ENCODE results near the gene COL20A1.

The COL20A1 gene

DNA sequence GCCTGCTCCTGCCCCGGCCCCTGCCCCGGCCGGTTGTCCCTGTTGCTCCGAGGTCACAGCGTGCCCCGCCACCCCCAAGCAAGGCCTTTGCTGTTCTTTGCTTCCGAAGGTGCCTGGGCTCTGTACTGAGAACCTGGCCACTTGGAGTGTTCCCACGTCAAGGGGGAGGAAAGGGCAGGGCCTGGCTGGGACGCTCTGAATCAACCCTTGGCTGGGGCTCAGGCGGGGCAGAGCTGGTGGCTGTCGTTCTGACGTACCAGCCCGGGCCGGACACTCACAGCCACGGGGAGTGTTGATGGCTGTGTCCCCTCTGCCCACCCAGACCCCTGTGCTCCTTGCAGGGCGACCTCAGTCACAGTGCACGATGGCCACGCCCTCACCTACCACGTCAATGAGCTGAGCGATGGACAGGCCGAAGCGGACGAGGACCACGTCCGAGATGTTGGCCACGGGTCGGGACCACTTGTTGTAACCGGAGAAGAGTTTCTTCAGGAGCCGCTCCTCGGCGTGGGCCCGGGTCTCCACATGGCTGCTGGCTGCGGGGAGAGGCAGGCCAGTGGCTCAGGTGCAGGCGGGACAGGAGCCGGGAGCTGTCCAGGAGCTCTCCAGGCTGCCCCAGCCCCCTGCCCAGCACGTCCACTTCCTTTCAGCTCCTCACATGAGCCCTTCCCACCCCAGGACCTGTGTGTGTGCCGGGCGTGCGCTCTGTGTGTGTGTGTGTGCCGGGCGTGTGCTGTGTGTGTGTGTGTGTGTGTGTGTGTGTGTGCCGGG, 66.4 kb downstream of the COL20A1 start:
- Histone ChIP-seq H3K36me3 (ENCODE audit: control insufficient read depth, insufficient read depth, low read length) (no peaks in the 10 kb centered on the region), H3K27me3 (ENCODE audit: control insufficient read depth, insufficient read depth, low read length) (peaks cover 2% of the 10 kb centered on the region), H3K4me3 (ENCODE audit: low read depth, low read length) (no peak overlapping the region), H3K9ac (ENCODE audit: low read depth, low read length) (no peak overlapping the region), H3K9me3 (ENCODE audit: control insufficient read depth, insufficient read depth, low read length) (no peaks in the 10 kb centered on the region), H3K4me1 (ENCODE audit: control insufficient read depth, insufficient read depth, low read length) (no peaks in the 10 kb centered on the region)

DNA sequence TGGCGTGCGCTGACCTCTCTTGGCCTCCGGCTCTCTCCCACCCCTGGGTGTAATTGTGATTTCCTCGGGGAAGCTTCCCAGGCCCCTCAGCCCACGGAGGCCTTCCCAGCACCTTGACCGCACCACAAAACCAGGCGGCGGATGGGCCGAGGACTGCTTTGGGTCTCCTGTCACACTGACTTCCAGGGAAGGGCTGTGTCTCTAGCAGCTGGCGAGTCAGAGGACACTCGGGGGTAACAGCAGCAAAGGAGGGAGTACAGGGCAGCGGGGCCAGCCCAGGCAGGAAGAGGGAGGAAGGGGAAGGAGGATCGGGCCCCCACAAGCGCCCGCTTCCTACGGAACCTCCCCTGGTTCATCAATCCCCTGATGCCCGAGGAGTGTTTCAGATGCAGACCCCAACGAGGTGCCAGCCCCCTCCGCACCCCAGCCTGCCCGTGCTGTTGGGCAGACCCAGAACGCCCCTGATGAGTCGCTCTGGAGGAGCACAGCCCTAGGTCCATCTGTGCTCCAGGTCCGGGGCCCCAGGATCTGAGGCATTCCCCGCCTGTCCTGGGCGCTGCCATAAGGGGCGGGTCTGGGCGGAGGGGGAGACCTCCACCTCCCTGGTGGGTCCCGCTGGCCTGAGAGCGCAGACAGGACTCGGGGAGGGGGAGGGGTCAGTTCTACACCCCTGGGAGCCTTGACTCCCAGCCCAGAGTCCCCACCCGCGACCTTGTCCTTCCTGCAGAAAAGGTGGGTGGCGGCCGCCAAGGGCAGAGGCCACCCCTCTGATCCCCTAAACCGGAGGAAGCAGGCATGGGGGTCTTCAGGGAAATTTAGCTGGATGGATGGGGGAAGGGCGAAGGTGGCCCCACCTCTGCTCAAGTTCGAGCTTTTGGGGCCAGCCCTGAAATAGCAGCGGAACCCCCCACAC, 67.2 kb downstream of the COL20A1 start:
- Histone ChIP-seq H3K4me1 (ENCODE audit: control insufficient read depth, insufficient read depth, low read length) (no peaks in the 10 kb centered on the region), H3K9me3 (ENCODE audit: control insufficient read depth, insufficient read depth, low read length) (no peaks in the 10 kb centered on the region), H3K4me3 (ENCODE audit: low read depth, low read length) (peak overlapping the region; percentile 43), H3K36me3 (ENCODE audit: control insufficient read depth, insufficient read depth, low read length) (no peaks in the 10 kb centered on the region), H3K9ac (ENCODE audit: low read depth, low read length) (no peak overlapping the region), H3K27me3 (ENCODE audit: control insufficient read depth, insufficient read depth, low read length) (peaks cover 2% of the 10 kb centered on the region)

DNA sequence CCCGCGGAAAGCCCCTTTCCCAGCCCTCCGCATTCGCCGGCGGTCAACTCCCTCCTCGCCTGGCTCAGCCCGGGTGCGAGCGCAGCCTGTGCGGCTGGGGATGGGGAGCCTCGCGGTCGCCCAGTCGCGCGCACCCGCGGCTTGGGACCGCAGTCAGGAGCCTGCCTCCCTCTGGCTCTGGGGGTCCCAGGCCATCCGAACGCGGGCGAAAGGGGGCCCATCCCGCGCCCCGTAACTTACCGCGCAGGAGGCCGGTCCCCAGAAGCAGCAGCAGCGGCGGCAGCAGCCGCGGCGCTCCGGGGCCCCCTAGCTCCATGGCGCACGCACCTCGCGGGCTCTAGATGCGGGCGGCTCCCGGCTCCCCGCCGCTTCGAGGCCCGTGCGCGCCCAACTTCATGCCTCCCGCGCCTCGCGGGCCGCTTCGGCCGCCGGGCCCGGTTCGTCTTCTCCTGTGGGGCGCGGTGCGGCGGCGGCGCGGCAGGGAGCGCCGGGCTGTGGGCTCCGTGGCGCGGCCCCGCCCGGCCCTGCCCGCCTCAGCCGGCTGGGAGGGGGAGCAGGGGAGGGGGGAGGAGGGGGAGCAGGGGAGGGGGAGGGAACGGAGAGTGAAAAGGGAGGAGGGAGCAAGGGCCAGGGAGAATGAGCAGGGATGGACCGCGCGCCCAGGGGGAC, 68.0 kb downstream of the COL20A1 start, which contains the start of gene CHRNA4:
TSS of gene CHRNA4 (minus strand) at position 500 of the 669 bp plus-strand sequence. CDS start at position 316, 184 bp downstream.
- Histone ChIP-seq H3K4me3 (ENCODE audit: low read depth, low read length) (peak within 1 kb of the TSS; percentile 43), H3K27me3 (ENCODE audit: control insufficient read depth, insufficient read depth, low read length) (peaks cover 2% of the 10 kb centered on the region), H3K4me1 (ENCODE audit: control insufficient read depth, insufficient read depth, low read length) (no peaks in the 10 kb centered on the region), H3K9ac (ENCODE audit: low read depth, low read length) (no peak within 1 kb of the TSS), H3K9me3 (ENCODE audit: control insufficient read depth, insufficient read depth, low read length) (no peaks in the 10 kb centered on the region), H3K36me3 (ENCODE audit: control insufficient read depth, insufficient read depth, low read length) (no peaks in the 10 kb centered on the region)

DNA sequence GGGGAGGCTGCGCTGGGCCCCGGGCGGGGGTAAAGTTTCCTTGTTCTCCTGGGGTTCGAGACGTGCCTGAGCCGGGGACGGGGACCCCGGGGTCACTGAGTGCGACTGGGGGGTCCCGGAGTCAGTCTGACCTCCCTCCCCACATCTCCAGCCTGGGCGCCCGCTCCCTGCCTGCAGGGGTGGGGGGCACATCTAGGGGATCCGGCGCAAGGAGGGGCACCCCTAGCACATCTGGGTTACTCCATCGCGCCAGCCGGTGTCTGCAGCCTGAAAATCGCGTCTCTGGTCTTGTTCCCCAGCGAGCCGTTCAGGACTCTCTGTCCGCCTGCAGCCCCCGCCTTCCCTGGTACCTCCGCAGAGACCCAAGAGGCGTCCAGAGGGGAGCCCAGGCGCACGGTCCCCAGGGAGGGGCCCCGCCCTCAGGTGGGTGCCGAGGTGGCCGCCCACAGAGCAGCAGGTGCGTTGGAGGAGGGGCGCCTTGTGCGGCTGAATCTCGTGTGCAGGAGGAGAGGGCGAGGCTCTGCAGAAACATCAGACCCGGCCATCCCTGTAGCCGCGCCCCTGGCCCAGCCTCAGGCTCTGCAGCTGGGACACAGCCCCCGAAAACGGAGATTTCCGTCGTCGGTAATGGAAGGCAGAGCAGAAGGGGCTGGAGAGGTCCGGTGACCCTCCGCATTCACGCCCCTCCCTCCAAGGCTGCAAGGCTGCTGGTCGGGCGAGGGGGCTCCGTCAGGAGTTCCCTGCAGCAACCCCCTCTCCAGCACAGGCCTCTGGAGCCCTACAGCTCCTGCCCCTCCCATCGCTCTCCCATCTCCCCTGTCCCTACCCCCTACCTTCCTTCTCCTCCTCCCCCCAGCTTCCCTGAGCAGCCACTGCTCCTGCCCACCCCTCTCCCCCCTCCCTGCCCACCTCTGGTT, 68.8 kb downstream of the COL20A1 start:
- no peaks in the 10 kb centered on the region for H3K9me3 ChIP-seq (ENCODE audit: control insufficient read depth, insufficient read depth, low read length)
- no peaks in the 10 kb centered on the region for H3K36me3 ChIP-seq (ENCODE audit: control insufficient read depth, insufficient read depth, low read length)
- peaks cover 2% of the 10 kb centered on the region for H3K27me3 ChIP-seq (ENCODE audit: control insufficient read depth, insufficient read depth, low read length)
- H3K4me3 ChIP-seq (ENCODE audit: low read depth, low read length) = peak overlapping the region; percentile 37
- H3K9ac ChIP-seq (ENCODE audit: low read depth, low read length) = no peak overlapping the region
- no peaks in the 10 kb centered on the region for H3K4me1 ChIP-seq (ENCODE audit: control insufficient read depth, insufficient read depth, low read length)

DNA sequence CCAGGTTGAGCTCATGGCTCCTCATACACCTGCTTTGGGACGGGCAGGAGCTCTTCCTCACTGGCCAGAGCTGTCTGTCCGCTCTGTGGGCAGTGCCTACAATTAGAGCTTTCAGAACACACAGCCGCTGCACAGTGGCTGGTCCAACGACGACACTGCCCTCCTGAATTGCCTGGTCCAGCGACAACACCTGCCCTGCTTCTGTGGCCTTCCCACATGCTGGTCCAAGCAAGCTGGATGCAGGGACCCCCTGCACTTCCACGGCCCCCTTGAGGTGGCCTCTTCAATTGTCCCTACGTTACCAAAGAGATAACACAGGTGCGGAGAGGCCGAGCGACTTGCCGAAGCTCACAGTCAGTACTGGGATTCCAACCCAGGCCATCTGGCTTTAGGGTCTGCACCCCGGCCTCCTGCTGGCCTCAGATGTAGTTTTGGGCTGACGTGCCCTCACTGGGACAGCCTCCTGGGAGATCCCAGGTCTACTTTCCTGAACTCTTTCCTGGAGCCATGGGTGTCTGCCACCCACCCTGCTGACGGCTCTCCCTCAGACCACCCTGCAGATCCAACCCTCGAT, 69.5 kb downstream of the COL20A1 start:
- Histone ChIP-seq H3K9ac (ENCODE audit: low read depth, low read length) (no peak overlapping the region), H3K36me3 (ENCODE audit: control insufficient read depth, insufficient read depth, low read length) (no peaks in the 10 kb centered on the region), H3K27me3 (ENCODE audit: control insufficient read depth, insufficient read depth, low read length) (peaks cover 2% of the 10 kb centered on the region), H3K4me1 (ENCODE audit: control insufficient read depth, insufficient read depth, low read length) (no peaks in the 10 kb centered on the region), H3K9me3 (ENCODE audit: control insufficient read depth, insufficient read depth, low read length) (no peaks in the 10 kb centered on the region), H3K4me3 (ENCODE audit: low read depth, low read length) (peak overlapping the region; percentile 37)

DNA sequence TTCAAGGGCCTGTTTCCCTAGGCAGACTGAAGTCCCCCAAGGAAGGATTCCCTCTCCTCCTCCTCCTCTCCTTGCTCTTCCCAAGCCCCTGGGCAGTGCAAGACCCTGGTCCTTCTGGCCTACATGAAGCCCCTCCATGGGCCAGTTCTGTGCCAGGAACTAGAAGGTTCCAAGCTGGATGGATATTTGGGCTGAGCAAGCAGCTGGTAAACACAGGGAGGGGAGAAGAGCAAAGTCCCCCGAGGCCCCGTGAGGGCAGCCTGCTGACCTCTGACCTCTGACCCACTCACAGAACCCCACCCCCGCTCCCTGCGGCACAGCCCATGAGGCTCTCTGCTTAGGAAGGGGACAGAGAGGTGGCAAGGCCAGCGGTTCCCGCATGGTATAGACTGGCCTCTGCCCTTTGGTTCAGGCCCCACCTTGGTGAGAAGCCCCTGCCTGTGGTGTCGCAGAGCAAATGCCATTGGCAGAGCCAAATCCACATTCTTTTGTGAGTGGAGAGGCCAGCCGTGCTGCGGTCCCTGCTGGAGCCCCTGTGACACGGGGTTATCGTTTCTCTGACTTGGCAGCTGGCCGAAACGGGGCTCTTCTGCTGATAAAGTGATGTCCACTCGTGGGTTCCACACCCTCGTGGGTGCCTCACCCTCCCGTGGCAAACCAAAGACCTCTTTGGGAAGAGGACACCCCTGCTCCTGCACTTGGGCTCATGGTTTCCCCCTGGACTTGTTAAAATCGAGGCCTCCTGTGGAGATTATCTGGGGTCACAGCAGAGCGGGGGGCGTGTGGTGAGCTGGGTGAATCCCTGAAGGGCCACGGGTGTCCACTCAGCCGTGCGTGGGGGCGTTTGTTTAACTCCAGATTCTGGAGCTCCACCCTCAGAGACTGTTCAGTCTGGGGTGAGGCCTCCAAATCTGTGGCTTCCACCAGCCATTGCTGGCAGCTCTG, 70.3 kb downstream of the COL20A1 start:
- peaks cover 2% of the 10 kb centered on the region for H3K27me3 ChIP-seq (ENCODE audit: control insufficient read depth, insufficient read depth, low read length)
- H3K4me3 ChIP-seq (ENCODE audit: low read depth, low read length) = no peak overlapping the region
- H3K9ac ChIP-seq (ENCODE audit: low read depth, low read length) = no peak overlapping the region
- H3K4me1 ChIP-seq (ENCODE audit: control insufficient read depth, insufficient read depth, low read length) = no peaks in the 10 kb centered on the region
- H3K36me3 ChIP-seq (ENCODE audit: control insufficient read depth, insufficient read depth, low read length) = no peaks in the 10 kb centered on the region
- H3K9me3 ChIP-seq (ENCODE audit: control insufficient read depth, insufficient read depth, low read length) = no peaks in the 10 kb centered on the region

DNA sequence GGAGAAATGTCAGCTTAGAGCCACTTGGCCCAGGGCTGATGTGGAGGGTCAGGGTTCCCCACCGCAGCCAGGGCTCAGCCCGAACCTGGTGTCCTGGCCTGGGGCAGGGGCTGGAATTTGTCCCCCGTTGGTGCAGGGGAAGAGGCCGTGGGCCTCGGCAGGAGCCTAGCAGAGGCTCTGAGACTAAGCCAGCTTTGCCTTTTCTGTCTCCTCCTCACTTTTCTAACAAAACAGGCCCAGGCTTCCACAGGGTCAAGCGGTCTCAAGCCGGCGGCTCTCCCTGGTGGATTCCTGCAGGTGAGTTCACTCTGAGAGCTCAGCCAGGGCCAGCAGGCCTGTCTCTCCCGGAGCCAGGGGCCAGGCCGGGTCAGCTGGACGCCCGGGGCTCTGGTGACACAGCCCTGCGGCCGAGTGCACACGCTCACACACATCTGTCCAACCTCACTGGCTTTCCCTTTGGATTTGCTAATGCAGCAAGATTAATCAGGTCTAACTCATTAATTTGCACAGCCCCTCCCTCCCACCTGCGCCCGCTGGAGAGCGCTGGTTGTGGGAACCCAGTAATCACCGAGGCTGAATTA, 71.1 kb downstream of the COL20A1 start:
- Histone ChIP-seq H3K4me1 (ENCODE audit: control insufficient read depth, insufficient read depth, low read length) (no peaks in the 10 kb centered on the region), H3K9ac (ENCODE audit: low read depth, low read length) (no peak overlapping the region), H3K36me3 (ENCODE audit: control insufficient read depth, insufficient read depth, low read length) (no peaks in the 10 kb centered on the region), H3K4me3 (ENCODE audit: low read depth, low read length) (no peak overlapping the region), H3K27me3 (ENCODE audit: control insufficient read depth, insufficient read depth, low read length) (peaks cover 2% of the 10 kb centered on the region), H3K9me3 (ENCODE audit: control insufficient read depth, insufficient read depth, low read length) (no peaks in the 10 kb centered on the region)

DNA sequence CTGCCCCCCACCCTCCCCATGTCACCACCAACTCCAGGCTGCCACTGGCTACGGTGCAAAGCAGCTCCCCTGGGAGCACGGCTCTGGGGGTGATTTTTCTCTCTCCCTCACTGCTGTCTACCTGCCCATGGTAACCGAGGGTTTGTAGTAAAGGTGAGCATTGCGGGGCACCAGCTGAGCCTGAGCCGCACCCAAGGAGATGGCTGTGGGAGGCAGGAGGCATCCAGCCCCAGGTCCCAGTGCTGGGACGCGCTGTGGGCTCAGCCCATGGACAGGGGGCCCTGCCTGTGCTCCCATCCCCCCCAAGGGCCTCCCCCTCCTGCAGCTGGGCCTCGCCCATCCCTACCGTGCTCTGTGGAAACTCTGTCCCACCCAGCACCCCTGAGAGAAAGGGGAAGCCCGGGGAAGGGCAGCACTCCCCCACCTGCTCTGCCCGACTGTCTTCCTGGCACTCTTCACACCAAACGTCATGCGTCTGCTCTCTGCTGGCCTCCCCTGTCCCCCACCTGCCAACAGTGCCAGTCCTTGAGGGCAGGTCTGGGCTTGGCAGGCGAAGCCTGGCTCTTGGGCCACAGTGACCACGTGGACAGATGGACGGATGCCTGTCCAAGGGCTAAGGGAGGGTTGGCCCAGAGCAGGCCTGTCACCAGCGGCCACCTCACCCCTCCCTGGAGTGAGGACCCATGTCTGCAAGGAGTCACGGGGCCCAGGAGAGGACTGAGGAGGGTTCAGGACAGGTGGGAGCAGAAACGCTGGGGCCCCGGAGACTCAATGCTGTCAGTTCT, 72.0 kb downstream of the COL20A1 start:
- Histone ChIP-seq H3K27me3 (ENCODE audit: control insufficient read depth, insufficient read depth, low read length) (peaks cover 2% of the 10 kb centered on the region), H3K9me3 (ENCODE audit: control insufficient read depth, insufficient read depth, low read length) (no peaks in the 10 kb centered on the region)

DNA sequence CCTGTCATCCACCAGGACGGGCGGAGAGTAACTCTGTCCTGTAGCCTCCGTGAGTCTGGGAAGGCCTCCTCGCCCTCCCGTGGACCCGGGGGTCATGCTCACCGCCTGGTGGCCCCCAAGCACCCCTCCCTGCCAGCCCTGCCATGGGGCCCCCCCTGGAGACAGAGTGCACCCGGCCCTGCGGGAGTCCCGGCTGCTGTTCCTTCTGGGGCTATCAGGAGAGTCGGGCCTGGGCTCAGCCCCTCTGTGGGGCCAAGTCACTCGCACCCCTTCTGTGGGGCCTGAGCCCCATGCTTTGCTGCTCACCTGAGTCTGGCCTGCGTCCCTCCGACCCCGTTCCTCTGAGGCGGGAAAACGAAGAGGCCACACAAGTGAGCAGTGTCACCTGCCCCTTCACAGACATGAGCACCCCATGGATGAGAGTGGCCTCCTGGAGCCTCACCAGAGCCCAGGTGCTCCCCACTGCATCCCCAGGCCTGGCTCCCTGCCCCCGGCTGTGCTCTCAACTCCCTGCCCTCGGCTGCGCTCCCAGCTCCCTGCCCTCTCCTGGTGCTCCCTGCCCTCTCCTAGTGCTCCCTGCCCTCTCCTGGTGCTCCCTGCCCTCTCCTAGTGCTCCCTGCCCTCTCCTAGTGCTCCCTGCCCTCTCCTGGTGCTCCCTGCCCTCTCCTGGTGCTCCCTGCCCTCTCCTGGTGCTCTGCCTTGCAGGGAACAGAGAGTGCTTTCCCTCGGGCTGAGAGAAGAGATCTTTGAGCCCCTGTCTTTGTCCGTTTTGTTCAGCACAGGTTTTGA, 72.8 kb downstream of the COL20A1 start:
- no peak overlapping the region for H3K9ac ChIP-seq (ENCODE audit: low read depth, low read length)
- H3K27me3 ChIP-seq (ENCODE audit: control insufficient read depth, insufficient read depth, low read length) = peaks cover 2% of the 10 kb centered on the region
- H3K4me1 ChIP-seq (ENCODE audit: control insufficient read depth, insufficient read depth, low read length) = no peaks in the 10 kb centered on the region
- no peak overlapping the region for H3K4me3 ChIP-seq (ENCODE audit: low read depth, low read length)
- no peaks in the 10 kb centered on the region for H3K9me3 ChIP-seq (ENCODE audit: control insufficient read depth, insufficient read depth, low read length)
- no peaks in the 10 kb centered on the region for H3K36me3 ChIP-seq (ENCODE audit: control insufficient read depth, insufficient read depth, low read length)

More for the DNA sequence above, 72.0 kb downstream of the COL20A1 start:
- H3K4me1 ChIP-seq (ENCODE audit: control insufficient read depth, insufficient read depth, low read length) = no peaks in the 10 kb centered on the region
- H3K36me3 ChIP-seq (ENCODE audit: control insufficient read depth, insufficient read depth, low read length) = no peaks in the 10 kb centered on the region
- no peak overlapping the region for H3K4me3 ChIP-seq (ENCODE audit: low read depth, low read length)
- peak overlapping the region; percentile 12 for H3K9ac ChIP-seq (ENCODE audit: low read depth, low read length)
